Occipital lobe (tissue), 2 donors: ENCODE results near the gene CPSF4L. TPM values are rescaled to one million over a fixed set of nuclear protein-coding genes. Genes with fewer than 3 reads are reported as not detected.
A peak's percentile ranks its signal among the peaks of the same experiment; 100 is the strongest.

Experiments used
- DNase-seq: peaks from one replicate; lab custom pipeline; 2025; lab: John Stamatoyannopoulos, UW
- total RNA-seq: library from RNA; depleted of rRNA; stranded (reverse); fragments of >200 nt; gene quantifications from one replicate; pipeline ENCODE4 v1.2.3, GENCODE V29; 2014

Gene CPSF4L
- total RNA-seq, 1 donor from 2014 or later = not detected

DNA sequence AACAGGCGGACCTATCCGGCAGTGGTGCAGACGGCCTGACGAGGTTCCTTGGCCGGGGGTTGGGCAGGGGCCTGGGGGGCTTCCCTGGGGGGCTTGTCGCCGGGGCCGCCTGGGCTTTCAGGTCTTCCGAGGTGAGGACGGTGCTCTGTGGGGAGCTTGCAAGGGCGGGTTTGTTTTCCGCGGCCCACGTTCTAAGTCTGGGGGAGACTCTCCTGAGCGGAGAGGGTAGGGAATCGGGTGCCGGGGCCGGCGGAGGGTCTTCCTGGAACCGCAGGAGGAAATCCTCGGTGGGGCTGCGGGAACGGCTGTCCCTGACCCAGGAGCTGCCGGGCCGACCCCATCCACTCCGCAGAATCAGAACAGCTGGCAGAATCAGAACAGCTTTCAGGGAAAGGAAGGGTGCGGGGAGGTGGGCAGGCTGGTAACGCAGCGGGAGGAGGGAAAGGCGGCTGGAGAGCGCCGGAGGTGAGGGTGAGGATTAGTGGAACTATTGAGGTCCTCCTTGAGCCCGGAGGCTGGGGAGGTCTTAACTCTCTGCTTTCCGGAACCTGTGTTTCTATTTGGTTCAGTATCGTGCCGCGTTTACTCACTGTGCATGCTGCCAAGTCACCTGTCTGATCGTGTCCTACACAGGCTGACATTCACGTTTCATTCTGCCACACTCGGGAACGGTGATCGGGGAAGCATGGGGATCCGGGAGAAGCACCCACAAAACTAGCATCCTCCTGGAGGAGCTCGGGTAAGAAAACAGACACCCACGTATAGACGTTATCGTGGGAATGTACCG lies 28.9 kb downstream of the CPSF4L start:
- DNase-seq = no peak

DNA sequence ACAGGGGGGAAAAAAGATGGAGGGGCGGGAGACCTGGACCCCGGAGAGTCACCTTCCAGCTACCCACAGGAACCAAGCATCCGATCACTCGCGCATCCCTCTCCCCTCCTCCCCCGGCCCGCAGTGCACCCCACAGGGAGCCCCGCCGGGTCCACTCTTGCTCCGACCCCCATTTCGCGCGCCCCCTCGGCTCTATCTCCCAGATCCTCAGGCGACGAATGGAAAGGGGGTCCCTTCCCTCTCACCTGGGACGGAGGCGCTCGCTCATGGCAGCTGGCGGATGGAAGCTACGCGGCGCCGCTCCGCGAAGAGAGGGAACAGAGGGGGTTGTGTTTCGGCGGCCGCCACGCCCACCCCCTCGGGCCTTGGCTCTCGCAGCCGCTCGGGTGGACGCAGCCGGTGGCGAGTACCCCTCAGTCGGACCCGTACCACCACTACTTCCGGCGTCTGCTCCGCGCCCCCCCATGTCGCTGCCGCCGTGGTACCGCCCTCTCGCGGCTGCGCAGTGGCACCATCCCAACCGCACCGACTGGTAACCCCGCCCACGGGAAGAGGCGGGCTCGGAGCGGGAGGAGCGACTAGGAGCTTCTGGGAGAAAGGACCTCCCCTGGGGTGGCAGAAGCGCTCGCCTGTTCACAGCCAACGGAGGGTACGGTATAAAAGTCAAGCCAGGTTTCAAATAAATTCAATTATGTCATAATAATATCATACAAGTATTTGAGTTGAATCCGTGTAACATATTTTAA lies 29.7 kb downstream of the CPSF4L start:
- DNase-seq = peak; percentile 94

DNA sequence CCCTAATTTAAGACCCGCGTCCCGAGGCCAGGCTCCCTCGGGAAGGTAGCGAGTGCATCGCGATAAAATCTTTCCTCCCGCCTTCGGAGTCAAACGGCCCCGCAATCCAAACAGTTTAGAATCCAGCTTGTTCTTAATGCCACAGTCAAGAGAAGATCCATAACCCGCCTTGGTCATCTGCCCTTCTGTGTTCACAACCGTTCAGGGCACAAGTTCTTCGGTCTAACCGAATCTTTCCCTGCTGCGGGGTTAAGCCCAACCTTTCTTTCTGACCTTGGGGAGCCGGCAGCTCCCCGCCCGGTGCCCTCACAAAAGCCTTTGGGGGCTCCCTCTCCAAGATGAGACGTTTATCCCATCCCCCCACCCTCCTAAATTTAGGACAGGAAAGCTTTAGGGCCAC lies 30.3 kb downstream of the CPSF4L start:
- DNase-seq = no peak

DNA sequence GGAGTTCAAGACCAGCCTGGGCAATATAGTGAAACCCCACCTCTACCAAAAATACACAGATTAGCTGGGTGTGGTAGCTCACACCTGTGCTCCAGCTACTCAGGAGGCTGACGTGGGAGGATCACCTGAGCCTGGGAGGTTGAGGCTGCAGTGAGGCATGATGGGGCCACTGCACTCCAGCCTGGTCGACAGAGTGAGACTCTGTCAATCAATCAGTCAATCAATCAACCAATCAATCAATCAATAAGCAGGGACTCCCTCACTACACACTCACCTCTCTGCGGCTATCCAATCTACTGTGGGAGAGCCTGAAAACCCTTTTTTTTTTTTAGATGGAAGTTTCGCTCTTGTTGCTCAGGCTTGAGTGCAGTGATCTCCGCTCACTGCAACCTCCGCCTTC lies 31.6 kb downstream of the CPSF4L start:
- DNase-seq = no peak

DNA sequence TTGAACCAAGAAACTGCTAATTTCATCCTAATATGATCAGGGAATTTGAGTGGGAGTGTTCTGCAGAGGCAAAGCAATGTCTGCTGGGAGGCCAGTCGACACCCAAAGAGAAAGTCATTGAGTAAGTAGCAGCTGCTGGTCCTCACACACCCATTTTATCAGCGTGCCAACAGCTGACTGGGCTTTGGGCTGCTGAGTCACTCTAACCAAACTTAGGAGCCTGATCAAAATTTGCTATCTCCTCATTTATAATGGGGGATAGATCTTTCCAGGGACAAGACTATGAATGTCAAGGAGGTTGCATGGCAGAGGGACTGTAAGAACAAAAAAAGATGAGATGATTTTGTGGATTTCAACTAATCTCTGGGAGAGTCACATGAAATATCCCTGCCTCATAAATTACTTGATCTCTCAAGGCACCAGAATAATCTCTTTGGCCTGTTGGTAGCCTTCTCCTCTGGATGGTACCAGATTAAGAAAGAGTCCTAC lies 32.9 kb downstream of the CPSF4L start:
- DNase-seq = peak; percentile 28

DNA sequence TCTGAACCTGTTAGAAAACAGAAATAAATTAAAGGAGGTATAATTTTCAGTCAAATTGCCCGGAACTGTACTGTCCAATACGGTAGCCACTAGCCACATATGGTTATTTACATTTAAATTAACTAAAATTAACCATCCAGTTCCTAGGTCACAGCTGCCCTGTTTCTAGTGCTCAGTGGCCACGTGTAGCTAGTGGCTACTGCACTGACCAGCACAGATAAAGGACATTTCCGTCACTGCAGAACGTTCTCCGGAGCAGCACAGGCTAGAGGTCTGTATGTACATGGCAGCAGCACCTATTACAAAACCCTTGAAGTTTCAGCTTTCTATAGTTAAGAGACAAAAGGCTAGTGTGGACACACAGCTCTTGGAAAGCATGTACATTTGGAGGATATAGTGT lies 33.7 kb downstream of the CPSF4L start:
- no peak for DNase-seq

DNA sequence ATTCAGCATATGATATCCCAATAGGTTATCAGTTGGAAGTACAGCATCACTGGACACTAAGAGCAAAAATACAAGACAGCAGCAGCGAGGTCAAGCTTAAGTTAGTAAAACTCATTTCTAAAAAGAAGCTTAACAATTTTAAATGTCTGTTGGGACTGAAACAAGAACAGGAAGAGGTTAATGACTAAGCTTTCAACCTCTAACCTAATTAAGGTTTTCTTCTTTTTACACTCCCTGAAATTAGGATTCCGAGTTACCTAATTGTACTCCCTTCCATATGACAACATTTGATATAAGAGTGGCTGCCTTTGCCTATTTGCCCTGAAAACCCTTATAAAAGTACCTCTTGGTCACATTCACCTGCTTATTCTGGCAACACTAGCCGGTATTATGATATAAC lies 34.3 kb downstream of the CPSF4L start:
- no peak for DNase-seq

DNA sequence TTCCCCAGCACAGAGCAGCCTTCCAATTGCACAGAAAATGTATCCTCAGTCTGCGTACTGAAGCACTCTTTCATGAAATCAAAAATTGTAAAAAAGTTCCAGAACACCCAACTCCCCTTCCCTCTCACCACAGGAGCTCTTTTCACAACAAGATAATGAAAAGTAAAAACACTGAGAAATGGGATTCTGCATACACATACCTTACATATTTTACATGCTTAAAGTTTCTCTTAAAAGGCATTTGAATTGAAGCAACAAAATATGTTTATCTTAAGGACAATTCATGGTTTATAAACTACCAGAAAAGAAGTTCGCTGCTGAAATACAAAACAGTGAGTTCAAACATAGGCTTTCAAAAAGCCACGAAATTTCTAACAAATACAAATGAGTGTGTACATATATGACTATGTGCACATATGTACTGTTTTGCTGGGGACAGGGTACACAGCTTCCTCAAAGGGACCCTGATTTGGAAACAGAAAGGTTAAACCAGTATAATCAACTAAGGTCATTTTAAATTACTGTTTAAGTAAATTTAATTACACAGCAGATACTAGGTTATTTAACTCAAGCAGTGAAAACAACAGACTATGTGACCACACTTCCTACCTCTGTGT lies 35.0 kb downstream of the CPSF4L start:
- DNase-seq = no peak

DNA sequence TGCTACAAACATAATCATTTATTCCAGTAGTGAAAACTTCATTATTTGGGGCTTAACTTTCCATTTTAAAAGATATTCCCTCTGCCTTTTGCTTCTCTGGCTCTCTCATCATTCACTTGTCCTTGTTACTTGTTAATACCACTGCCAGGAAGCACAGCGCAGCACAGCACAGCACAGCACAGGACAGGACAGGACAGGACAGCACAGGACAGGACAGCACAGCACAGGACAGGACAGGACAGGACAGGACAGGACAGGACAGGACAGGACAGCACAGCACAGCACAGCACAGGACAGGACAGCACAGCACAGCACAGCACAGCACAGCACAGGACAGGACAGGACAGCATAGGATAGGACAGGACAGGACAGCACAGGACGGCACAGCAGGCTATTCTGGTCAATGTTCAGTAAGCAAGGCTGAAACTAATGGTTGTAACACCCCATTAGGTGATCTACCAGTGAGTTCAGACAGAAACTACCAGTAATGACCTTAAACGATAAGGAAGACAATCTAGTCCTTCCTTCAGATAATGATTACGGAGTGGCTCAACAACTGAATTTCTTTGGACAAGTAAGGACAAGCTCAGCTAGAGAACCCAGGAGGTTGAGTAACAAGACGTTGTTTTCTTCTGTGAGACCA lies 36.9 kb downstream of the CPSF4L start:
- no peak for DNase-seq

DNA sequence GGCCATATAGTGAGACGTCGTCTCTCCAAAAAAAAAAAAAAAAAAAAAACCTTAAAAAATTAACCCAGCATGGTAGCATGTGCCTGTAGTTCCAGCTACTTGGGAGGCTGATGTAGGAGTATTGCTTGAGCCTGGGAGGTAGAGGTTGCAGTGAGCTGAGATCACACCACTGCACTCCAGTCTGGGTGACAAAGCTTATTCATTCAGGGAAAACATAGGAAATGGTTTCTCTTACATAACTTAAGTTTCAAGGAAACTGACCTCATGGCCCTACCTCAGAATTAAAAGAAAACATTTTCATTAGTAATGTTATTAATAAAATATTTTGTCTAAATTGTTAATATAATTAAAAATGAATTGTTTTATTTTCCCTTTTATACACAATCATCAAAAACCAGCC lies 37.4 kb downstream of the CPSF4L start:
- DNase-seq = no peak

DNA sequence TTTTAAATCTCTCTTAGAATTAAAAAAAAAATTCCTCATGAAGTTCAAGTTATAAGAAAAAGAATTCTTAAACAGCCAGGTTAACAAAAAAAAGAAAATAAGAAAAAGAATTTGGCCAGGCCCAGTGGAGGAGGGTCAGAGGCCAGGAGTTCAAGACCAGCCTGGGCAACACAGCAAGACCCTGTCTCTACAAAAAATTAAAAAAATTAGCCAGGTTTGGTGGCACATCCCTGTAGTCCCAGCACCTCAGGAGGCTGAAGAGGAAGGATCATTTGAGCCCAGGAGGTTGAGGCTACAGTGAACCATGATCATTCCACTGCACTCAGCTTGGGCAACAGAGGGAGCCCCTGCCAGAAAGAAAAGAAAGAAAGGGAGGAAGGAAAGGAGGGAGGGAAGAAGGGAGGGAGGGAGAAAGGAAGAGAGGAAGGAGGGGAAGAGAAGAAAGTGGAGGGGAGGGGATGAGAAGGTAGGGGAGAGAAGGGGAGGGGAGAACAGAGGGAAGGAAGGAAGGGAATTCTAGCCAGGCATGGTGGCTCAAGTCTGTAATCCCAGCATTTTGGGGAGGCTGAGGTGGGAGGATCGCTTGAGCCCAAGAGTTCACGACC lies 38.0 kb downstream of the CPSF4L start:
- DNase-seq = no peak

DNA sequence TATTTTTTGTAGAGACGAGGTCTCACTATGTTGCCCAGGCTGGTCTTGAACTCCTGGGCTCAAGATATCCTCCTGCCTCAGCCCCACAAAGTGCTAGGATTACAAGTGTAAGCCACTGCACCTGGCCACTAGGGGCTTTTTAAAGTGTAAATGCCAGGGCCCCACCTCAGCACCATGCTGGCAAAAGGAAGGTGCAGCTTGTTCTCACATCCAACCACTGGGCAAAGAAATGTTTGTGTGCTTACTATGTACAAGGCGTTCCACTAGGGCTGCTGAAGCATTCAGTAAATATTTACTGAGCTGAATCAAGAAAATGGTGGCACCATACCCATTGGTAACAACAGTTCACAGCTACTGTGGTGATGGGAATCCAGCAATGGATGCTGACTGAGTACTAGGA lies 46.2 kb downstream of the CPSF4L start:
- no peak for DNase-seq

DNA sequence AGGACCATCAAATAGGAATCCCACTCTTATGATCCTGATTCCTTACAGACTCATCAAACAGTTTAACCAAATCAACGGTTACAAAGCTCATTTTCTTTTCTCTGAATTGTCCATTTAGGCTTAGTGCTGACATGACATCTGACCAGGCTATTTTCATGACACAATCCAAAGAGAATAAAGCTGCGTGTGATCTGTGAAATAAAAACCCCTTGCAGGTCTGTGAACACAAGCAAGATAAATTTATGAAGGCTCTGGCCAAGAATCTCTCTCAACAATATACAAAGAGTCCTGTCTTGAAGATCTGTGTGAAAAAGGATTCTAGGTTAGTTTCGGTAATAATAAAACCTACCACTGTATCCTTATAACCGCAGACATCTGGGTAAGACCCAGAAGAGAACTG lies 46.8 kb downstream of the CPSF4L start:
- no peak for DNase-seq

DNA sequence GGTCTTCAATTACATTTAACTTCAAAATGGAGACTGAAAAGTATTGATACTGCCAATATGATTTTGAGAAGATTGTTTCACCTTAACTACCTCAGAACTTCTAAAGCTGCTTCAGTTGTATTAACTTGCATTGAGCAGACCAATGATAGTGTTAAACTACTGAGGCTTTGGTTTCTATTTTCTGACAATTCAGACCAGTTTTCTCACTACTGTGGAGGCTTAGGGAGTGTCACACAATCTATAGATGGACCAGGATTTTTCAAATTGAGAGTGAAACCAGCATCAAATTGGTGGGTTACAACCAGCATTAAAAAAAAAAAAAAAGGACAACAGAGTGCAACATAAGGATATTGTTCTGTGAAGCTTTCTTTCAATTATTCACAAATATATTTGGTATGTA lies 47.7 kb downstream of the CPSF4L start:
- no peak for DNase-seq

DNA sequence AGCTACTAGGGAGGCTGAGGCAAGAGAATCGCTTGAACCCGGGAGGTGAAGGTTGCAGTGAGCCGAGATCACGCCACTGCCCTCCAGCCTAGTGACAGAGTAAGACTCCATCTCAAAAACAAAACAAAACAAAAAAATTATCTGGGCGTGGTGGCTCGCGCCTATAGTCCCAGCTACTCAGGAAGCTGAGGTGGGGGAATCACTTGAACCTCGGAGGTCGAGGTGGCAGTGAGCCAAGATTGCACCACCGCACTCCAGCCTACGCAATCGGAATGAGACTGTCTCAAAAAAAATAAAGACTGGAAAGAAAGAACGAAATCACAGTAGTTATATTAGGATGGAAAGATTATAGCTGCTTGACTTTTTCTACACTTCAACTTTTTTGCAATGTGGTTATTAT lies 49.9 kb downstream of the CPSF4L start:
- no peak for DNase-seq

DNA sequence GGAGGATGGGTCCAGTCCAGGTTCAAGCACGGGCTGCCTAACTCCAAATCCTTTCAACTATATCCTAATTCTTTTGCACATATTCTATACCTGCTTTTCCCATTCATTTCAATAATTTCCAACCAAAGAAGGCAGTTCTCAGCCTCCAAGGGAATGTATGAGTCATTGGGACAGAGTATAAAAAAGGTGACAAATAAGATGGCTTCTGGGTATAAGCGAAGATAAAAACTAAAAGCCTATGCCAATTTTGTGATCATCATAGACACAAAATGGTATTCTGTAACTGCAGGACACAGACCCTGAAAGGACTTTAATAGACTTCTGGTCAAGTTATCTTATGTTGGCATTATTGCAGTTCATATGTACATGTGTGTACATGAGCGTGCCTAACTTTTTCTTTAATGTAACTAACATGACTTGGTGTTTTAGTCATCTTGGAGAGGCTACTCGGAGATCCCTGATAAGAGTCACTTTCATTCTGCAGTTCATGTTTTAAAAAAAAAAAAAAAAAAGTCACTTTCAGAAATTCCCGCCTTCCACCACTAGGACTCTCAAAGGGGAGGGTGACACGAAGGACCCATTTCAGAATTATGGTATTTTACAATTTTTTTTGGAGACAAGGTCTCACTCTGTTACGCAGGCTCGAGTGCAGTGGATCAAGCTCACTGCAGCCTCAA lies 51.5 kb downstream of the CPSF4L start:
- DNase-seq = no peak

DNA sequence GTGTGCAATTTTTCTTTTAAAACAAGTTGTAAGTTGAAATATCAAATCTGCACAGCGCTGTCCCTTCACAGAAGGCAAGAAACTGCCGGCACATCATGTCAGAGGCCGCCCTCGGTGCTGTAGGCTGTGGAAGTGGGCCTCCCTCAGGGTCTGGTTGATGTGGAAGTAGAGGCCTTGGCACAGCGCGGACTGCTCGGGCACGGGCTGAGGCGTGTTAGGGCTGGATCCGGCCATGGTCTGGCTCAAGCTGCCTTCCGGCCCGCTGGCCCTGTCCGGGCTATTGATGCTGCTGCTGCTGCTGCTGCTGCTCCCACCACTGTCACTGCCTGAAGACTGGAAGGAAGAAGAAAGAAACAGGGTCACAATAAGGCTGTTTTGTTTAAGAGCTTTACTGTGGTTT lies 52.2 kb downstream of the CPSF4L start:
- no peak for DNase-seq

DNA sequence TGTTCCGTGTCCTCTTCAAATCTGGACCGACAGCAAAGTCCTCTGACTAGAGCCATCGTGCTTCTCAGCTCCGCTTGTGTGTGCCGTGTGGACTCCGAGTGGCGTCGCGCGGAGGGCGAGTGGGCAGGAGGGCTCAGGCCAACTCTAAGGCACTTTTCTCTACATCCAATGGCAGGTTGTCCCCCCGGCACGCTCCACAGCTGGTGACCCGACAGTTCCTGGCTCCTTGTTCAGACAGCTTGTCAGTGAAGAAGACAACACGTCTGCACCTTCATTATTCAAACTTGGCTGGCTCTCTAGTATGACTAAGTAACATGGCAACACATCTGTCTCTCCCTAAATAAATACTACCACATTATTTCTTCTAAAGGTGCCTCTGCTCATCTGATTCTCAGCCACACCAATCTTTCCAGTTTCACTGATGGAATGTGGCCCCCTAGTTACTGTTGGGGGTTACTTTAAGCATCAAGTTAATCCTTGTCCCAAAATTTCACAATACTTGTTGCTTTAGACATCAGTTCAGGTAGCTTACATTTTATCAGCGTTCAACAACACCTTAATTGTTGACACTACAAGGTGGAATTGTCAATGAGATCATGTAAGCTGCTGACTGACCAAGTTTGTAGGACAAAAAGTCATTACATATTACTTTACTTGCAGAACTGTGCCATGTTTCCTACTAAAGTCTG lies 53.4 kb downstream of the CPSF4L start:
- no peak for DNase-seq

DNA sequence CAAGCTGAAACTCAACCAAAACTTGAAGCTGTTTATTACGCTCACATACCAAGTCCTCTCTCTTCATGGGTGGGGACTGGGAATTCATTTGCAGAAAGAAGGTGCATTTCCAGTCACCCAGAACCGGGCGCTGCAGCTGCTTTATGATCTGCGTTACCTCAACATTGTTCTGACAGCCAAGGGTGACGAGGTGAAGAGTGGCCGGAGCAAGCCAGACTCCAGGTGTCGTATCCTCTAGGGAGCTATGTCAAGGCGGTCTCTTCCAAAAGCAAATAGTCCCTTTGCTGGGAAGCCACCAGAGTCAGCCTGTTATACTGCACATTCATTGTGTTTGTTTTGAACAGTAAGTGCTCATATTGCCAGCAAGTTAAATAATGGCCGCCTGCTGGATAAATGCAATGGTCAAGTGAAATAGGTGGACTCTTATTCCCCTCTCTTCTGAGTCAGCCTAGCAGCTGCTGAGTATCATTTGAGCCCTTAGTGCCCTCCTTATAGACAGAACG lies 56.2 kb downstream of the CPSF4L start:
- no peak for DNase-seq

DNA sequence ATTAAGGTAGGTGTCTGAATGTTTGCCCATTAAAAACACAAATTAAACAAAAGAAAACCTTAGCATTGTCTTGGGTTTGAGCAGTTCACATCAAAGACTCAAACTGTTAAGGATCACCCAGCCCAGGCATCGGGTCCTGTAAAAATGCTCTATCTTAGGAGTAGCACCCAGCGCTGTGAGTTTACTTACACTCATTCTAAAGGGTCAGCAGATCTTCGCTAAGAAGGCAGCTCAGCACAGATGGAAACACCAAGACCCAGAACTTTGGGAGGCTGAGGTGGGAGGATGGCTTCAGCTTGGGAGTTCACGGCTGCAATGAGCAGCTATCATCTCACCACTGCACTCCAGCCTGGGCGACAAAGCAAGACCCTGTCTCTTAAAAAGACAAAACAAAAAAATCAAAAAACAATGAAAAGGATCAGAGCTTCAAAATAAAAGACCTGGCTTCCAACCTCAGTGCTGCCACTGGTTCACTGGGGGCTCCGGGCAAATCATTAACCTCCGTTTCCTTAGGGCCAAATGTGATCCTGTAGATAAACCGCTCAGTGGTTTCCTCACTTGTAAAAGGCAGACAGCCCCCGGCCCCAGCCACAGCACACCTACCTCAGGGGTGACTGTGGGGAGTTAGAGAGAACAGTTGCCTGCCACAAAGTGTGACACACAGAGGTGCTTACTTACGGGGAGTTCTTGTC lies 57.7 kb downstream of the CPSF4L start:
- DNase-seq = no peak
